Suprapubic skin (tissue), 4 donors: ENCODE measurements around the gene DUSP12. TPM values are rescaled to one million over a fixed set of nuclear protein-coding genes. Genes with fewer than 3 reads are reported as not detected.
A peak's percentile ranks its signal among the peaks of the same experiment; 100 is the strongest.

Experiments
- DNase-seq, 2 donors: peaks; one replicate each; pipeline ENCODE4 v3.0.0-alpha.2; 2019; ENCODE audit warnings: low spot score in 2 of 2
- H3K27ac ChIP-seq: fragments of 200-600 bp; sonication (generic); one replicate; pipeline ENCODE4 v1.5.1; 2019
- H3K27me3 ChIP-seq: fragments of 200-600 bp; sonication (generic); one replicate; pipeline ENCODE4 v1.5.1; 2019
- H3K36me3 ChIP-seq: fragments of 200-600 bp; sonication (generic); one replicate; pipeline ENCODE4 v1.5.1; 2019
- H3K4me1 ChIP-seq: fragments of 200-600 bp; sonication (generic); one replicate; pipeline ENCODE4 v1.5.1; 2019
- H3K4me3 ChIP-seq: fragments of 200-600 bp; sonication (generic); one replicate; pipeline ENCODE4 v1.5.1; 2019; ENCODE audit warnings: mild to moderate bottlenecking
- H3K9me3 ChIP-seq: fragments of 200-600 bp; sonication (generic); one replicate; pipeline ENCODE4 v1.5.1; 2019
- CTCF ChIP-seq, 2 donors: fragments of 200-600 bp in 1 of 2; fragments of 450-650 bp in 1 of 2; sonication (generic) in 1 of 2; IDR thresholded peaks; one replicate each; pipeline ENCODE4 v1.5.1; 2016 to 2019; ENCODE audit warnings: antibody characterized with exemption in 2 of 2, mild to moderate bottlenecking in 1 of 2, moderate library complexity in 1 of 2
- EP300 ChIP-seq: sonication (generic); formaldehyde crosslinking; IDR thresholded peaks from one replicate; pipeline ENCODE4 v1.6.1; 2017; ENCODE audit warnings: antibody characterized with exemption
- POLR2A ChIP-seq, 2 donors: fragments of 450-650 bp; IDR thresholded peaks; one replicate each; pipeline ENCODE4 v1.6.1; 2017; ENCODE audit warnings: antibody characterized with exemption in 2 of 2, mild to moderate bottlenecking in 2 of 2, moderate library complexity in 2 of 2
- POLR2AphosphoS5 ChIP-seq, 3 donors: sonication (generic); formaldehyde crosslinking; IDR thresholded peaks; one replicate each; pipeline ENCODE4 v1.6.1; 2017; ENCODE audit warnings: antibody characterized with exemption in 3 of 3
- WGBS: methylation state at CpG from one replicate; pipeline ENCODE4 v1.1.5; 2018; 5-methylcytosine and 5-hydroxymethylcytosine counted together
- total RNA-seq, 4 donors: library from RNA; depleted of rRNA; stranded (reverse); fragments of >200 nt; gene quantifications; one replicate each; pipeline ENCODE4 v1.1.0, GENCODE V29; 2016

The DUSP12 gene
- total RNA-seq, 4 donors from 2014 or later: 10.9 to 12.7 (median 11.9) TPM

GRCh38 chr1:161791904-161792655 is 42.5 kb downstream of the DUSP12 start:
- H3K4me1 ChIP-seq: no peaks in the 10 kb centered on the region
- no peaks in the 10 kb centered on the region for H3K9me3 ChIP-seq
- TF ChIP-seq EP300 (no peak), POLR2AphosphoS5 (IDR thresholded peaks at IDR 0.05) (no peak), CTCF (IDR thresholded peaks at IDR 0.05) (no peak), POLR2A (IDR thresholded peaks at IDR 0.05) (no peak)
- WGBS: 83% methylated on average over 5 of the region's 5 CpGs
- H3K27me3 ChIP-seq: no peaks in the 10 kb centered on the region
- no peak overlapping the region for H3K27ac ChIP-seq
- no peak for DNase-seq
- H3K4me3 ChIP-seq: no peak overlapping the region
- H3K36me3 ChIP-seq: peaks cover 64% of the 10 kb centered on the region

- Histone ChIP-seq H3K36me3 (peaks cover 64% of the 10 kb centered on the region), H3K27me3 (no peaks in the 10 kb centered on the region), H3K4me1 (no peaks in the 10 kb centered on the region), H3K27ac (no peak overlapping the region), H3K9me3 (no peaks in the 10 kb centered on the region), H3K4me3 (no peak overlapping the region)
- TF ChIP-seq CTCF (IDR thresholded peaks at IDR 0.05) (peak in 1 of 2 donors; percentile 27), POLR2A (IDR thresholded peaks at IDR 0.05) (no peak), EP300 (no peak), POLR2AphosphoS5 (IDR thresholded peaks at IDR 0.05) (no peak)
- 34% methylated on average over 3 of the region's 3 CpGs for WGBS
- no peak for DNase-seq
Measured at GRCh38 chr1:161792740-161793139, 43.2 kb downstream of the DUSP12 start.

GRCh38 chr1:161799792-161800191 is 50.2 kb downstream of the DUSP12 start:
- WGBS: 96% methylated on average over 1 of the region's 1 CpG
- no peak overlapping the region for H3K4me3 ChIP-seq

GRCh38 chr1:161801955-161802354 is 52.4 kb downstream of the DUSP12 start:
- Histone ChIP-seq H3K36me3 (peaks cover 37% of the 10 kb centered on the region), H3K27ac (peak overlapping the region; percentile 33), H3K27me3 (no peaks in the 10 kb centered on the region), H3K4me3 (no peak overlapping the region), H3K9me3 (no peaks in the 10 kb centered on the region), H3K4me1 (peaks cover 31% of the 10 kb centered on the region)
- no peak for TF ChIP-seq POLR2AphosphoS5 (IDR thresholded peaks at IDR 0.05)
- no peak for TF ChIP-seq POLR2A (IDR thresholded peaks at IDR 0.05)
- no peak for TF ChIP-seq EP300
- no peak for TF ChIP-seq CTCF (IDR thresholded peaks at IDR 0.05)
- WGBS: 66% methylated on average over 7 of the region's 7 CpGs
- no peak for DNase-seq

More at GRCh38 chr1:161799792-161800191, 50.2 kb downstream of the DUSP12 start:
- TF ChIP-seq CTCF (IDR thresholded peaks at IDR 0.05) (no peak), POLR2AphosphoS5 (IDR thresholded peaks at IDR 0.05) (no peak)
- DNase-seq: no peak
- Histone ChIP-seq H3K36me3 (peaks cover 42% of the 10 kb centered on the region), H3K4me1 (peaks cover 16% of the 10 kb centered on the region), H3K9me3 (no peaks in the 10 kb centered on the region), H3K27me3 (no peaks in the 10 kb centered on the region), H3K27ac (no peak overlapping the region)

- Histone ChIP-seq H3K9me3 (no peaks in the 10 kb centered on the region), H3K4me3 (no peak overlapping the region), H3K27ac (no peak overlapping the region), H3K36me3 (peaks cover 25% of the 10 kb centered on the region), H3K27me3 (no peaks in the 10 kb centered on the region), H3K4me1 (peaks cover 36% of the 10 kb centered on the region)
- DNase-seq: no peak
- no peak for TF ChIP-seq POLR2A (IDR thresholded peaks at IDR 0.05)
- no peak for TF ChIP-seq POLR2AphosphoS5 (IDR thresholded peaks at IDR 0.05)
- no peak for TF ChIP-seq CTCF (IDR thresholded peaks at IDR 0.05)
- TF ChIP-seq EP300: no peak
- WGBS: 53% methylated on average over 2 of the region's 2 CpGs
Measured at GRCh38 chr1:161803181-161803580, 53.6 kb downstream of the DUSP12 start.
